ENCODE measurements around the gene MAML2. TPM values are rescaled to one million over a fixed set of nuclear protein-coding genes. Genes with fewer than 3 reads are reported as not detected.

MAML2 gene
- total and polyA plus RNA-seq, 2 of the 8 experiments (the other 6 are each of a cell fraction or from before 2014, with no cell fraction given), result 3.8 to 6.6 TPM

GRCh38 chr11:96038046-96038445, 304.9 kb downstream of the MAML2 start:
- no peaks in the 10 kb centered on the region for H3K79me1 ChIP-seq (ENCODE audit: low read depth, low read length)
- H3K27ac ChIP-seq (ENCODE audit: low read depth, low read length), result no peak overlapping the region
- no peaks in the 10 kb centered on the region for H3K36me3 ChIP-seq (ENCODE audit: control insufficient read depth in 2 of 4, insufficient read depth in 4 of 4, low read length in 3 of 4)
- H3K23ac ChIP-seq (ENCODE audit: insufficient read length), result no peak overlapping the region
- H3K27me3 ChIP-seq (replicated peaks in 1 of 4; ENCODE audit: control insufficient read depth in 3 of 4, extremely low read depth in 1 of 4, insufficient read depth in 3 of 4, low read length in 3 of 4), result no peaks in the 10 kb centered on the region
- H3K9me3 ChIP-seq (ENCODE audit: insufficient read depth in 2 of 2, low read depth in 1 of 2, low read length in 1 of 2), result no peaks in the 10 kb centered on the region
- no peak overlapping the region for H2BK12ac ChIP-seq (ENCODE audit: low read depth, low read length)
- H2AFZ ChIP-seq (ENCODE audit: low read length), result no peak overlapping the region
- FAIRE-seq (no peak), DNase-seq (ENCODE audit: low read depth in 1 of 2, low spot score in 2 of 2) (no peak)
- no peak overlapping the region for H2BK120ac ChIP-seq (replicated peaks; ENCODE audit: low read depth, low read length)
- H3K4me2 ChIP-seq (ENCODE audit: insufficient read depth in 1 of 2, low read depth in 2 of 2, low read length in 2 of 2), result no peak overlapping the region
- no peak overlapping the region for H2BK5ac ChIP-seq (ENCODE audit: low read depth, low read length)
- no peak overlapping the region for H3K9ac ChIP-seq (replicated peaks in 1 of 4; ENCODE audit: extremely low read depth in 1 of 4, low read depth in 3 of 4, low read length in 3 of 4)
- H3K56ac ChIP-seq (replicated peaks; ENCODE audit: insufficient read length, low read depth, low read length), result no peak overlapping the region
- no peak overlapping the region for H4K91ac ChIP-seq (replicated peaks; ENCODE audit: insufficient read length, low read length)
- H2BK15ac ChIP-seq (ENCODE audit: low read length), result no peak overlapping the region
- no peak overlapping the region for H2AK5ac ChIP-seq (ENCODE audit: low read depth, low read length)
- H4K5ac ChIP-seq (ENCODE audit: insufficient read length, low read depth, low read length), result no peak overlapping the region
- ChIA-PET POLR2A (ENCODE audit: partially characterized antibody) (no interaction called here), CTCF (ENCODE audit: partially characterized antibody) (interaction anchor here (1.1 to 3.1 kb wide), 2 partner anchors 43 to 305 kb away, joined by 4 to 13 read pairs; partner anchors contain the start of gene MAML2)
- H3K23me2 ChIP-seq (ENCODE audit: low read depth, low read length), result no peaks in the 10 kb centered on the region
- no peak overlapping the region for H3K4ac ChIP-seq (replicated peaks; ENCODE audit: insufficient read length, low read depth, low read length)
- no peak overlapping the region for H3K14ac ChIP-seq (ENCODE audit: insufficient read length)
- no peaks in the 10 kb centered on the region for H4K20me1 ChIP-seq (replicated peaks in 1 of 2; ENCODE audit: control insufficient read depth in 1 of 2, insufficient read depth in 2 of 2, low read length in 2 of 2)
- no peak overlapping the region for H3K4me3 ChIP-seq (ENCODE audit: extremely low read depth in 1 of 4, insufficient read depth in 2 of 4, low read depth in 3 of 4, low read length in 4 of 4)
- H3K4me1 ChIP-seq (replicated peaks in 1 of 4; ENCODE audit: control insufficient read depth in 3 of 4, insufficient read depth in 4 of 4, low read length in 3 of 4), result peaks cover 0 to 2% (median 0%) of the 10 kb centered on the region in 4 experiments; a peak in 1 of 7 replicates
- no peak overlapping the region for H4K8ac ChIP-seq (ENCODE audit: extremely low read depth, insufficient read depth, low read length)
- no peak overlapping the region for H2BK20ac ChIP-seq (ENCODE audit: low read length)
- no peak overlapping the region for H3K18ac ChIP-seq (ENCODE audit: extremely low read depth, low read length)
- H3K79me2 ChIP-seq (ENCODE audit: control insufficient read depth in 1 of 2, insufficient read depth in 2 of 2, low read length in 2 of 2), result no peaks in the 10 kb centered on the region
- 85% methylated on average over 5 of the region's 5 CpGs; no CpG with 5 or more reads in 1 of the 2 experiments for WGBS, 2 experiments (ENCODE audit: extremely low coverage in 1 of 2, insufficient coverage in 1 of 2, insufficient read length in 1 of 2, insufficient replicate concordance in 2 of 2, low coverage in 1 of 2, low lambda C conversion rate in 2 of 2, missing lambda C conversion rate in 1 of 2)
- no peak for TF ChIP-seq KDM4A (IDR thresholded peaks at IDR 0.05; ENCODE audit: low read depth, low read length, severe bottlenecking)
- TF ChIP-seq SP2 (IDR thresholded peaks at IDR 0.05; ENCODE audit: low read length), result no peak
- TF ChIP-seq RXRA (IDR thresholded peaks at IDR 0.05; ENCODE audit: insufficient read depth, low read depth, low read length), result no peak
- no peak for TF ChIP-seq HDAC2 (IDR thresholded peaks at IDR 0.05; ENCODE audit: borderline replicate concordance in 1 of 2, low read depth in 2 of 2, low read length in 2 of 2)
- no peak for TF ChIP-seq CTCF (IDR thresholded peaks at IDR 0.05; ENCODE audit: control extremely low read depth in 1 of 3, insufficient read depth in 1 of 3, low read depth in 1 of 3, low read length in 3 of 3)
- no peak for TF ChIP-seq CHD2 (IDR thresholded peaks at IDR 0.05; ENCODE audit: low read length)
- TF ChIP-seq ASH2L (IDR thresholded peaks at IDR 0.05; ENCODE audit: low read length), result no peak
- TF ChIP-seq MAX (IDR thresholded peaks at IDR 0.05), result no peak
- no peak for TF ChIP-seq EP300 (IDR thresholded peaks at IDR 0.05; ENCODE audit: borderline replicate concordance in 1 of 2, low read depth in 2 of 2, low read length in 2 of 2)
- TF ChIP-seq KDM1A (IDR thresholded peaks at IDR 0.05; ENCODE audit: borderline replicate concordance, low read length), result no peak
